ENCODE measurements around the gene TSHZ2.

TSHZ2 gene

DNA sequence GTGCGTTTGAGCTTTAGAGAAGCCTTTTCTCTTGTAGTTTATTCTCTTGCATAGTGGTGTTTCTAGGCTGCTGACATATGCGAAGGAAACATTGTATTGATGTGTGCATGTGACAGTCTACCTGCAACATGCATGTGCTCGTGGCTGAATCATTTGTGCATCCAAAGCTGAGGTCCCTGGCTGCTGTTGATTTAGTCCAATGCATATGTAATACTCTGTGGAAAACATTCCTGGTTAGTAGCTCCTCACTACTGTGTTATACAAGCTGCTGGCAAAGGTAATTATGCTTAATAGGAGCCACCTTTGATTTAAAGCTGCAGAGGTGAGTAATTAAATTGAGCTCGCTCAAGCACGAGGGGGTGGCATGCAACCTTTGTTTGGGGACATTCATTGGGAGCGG lies 24.5 kb downstream of the TSHZ2 start:
- H3K36me3 ChIP-seq (ENCODE audit: control insufficient read depth in 2 of 2, insufficient read depth in 2 of 2, low read length in 2 of 2): no peaks in the 10 kb centered on the region
- H3K9me3 ChIP-seq (ENCODE audit: control insufficient read depth in 2 of 2, low read length in 2 of 2): no peaks in the 10 kb centered on the region
- H3K9ac ChIP-seq (ENCODE audit: low read length in 2 of 2): no peak overlapping the region
- H3K4me1 ChIP-seq (ENCODE audit: control insufficient read depth, insufficient read depth, low read length): no peaks in the 10 kb centered on the region
- H3K4me3 ChIP-seq (ENCODE audit: low read length in 2 of 2): no peak overlapping the region
- H3K27ac ChIP-seq (ENCODE audit: low read length): no peak overlapping the region
- no peaks in the 10 kb centered on the region for H3K27me3 ChIP-seq (ENCODE audit: control insufficient read depth in 1 of 2, insufficient read depth in 2 of 2, low read length in 2 of 2)

DNA sequence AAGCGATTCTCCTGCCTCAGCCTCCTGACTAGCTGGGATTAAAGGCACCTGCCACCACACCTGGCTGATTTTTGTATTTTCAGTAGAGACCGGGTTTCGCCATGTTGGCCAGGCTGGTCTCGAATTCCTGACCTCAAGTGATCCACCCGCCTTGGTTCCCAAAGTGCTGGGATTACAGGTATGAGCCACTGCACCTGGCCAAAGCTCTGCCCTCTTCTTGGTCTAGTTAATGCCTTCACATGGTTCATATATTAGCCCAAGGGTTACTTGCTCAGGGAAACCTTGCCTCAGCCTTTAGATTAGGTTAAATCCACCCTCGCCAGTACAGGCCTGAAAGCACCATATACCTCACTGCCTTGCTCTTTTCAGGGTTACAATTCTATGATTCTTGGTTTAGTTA lies 26.1 kb downstream of the TSHZ2 start:
- Histone ChIP-seq H3K27ac (ENCODE audit: low read length) (no peak overlapping the region), H3K27me3 (ENCODE audit: control insufficient read depth in 1 of 2, insufficient read depth in 2 of 2, low read length in 2 of 2) (no peaks in the 10 kb centered on the region), H3K9me3 (ENCODE audit: control insufficient read depth in 2 of 2, low read length in 2 of 2) (no peaks in the 10 kb centered on the region), H3K9ac (ENCODE audit: low read length in 2 of 2) (no peak overlapping the region), H3K4me1 (ENCODE audit: control insufficient read depth, insufficient read depth, low read length) (no peaks in the 10 kb centered on the region), H3K4me3 (ENCODE audit: low read length in 2 of 2) (no peak overlapping the region), H3K36me3 (ENCODE audit: control insufficient read depth in 2 of 2, insufficient read depth in 2 of 2, low read length in 2 of 2) (no peaks in the 10 kb centered on the region)

DNA sequence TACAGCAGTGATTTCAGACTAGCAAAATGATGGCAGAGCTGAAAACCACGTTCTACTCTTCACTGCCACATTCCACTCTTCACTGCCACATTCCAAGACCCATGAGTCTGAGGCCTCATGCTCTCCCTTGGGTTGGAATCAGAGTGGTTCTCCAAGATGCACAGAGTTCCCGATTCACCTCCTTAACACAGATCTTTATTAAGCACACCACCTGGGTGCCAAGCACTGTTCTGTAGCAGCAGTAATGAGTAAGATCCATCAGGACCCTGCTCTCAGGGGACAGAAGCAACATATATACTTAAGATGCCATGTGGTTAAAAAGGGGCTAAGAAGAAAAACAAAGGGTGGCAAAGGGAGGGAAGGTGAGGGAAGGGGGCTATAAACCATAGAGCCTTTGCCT lies 26.9 kb downstream of the TSHZ2 start:
- Histone ChIP-seq H3K4me3 (ENCODE audit: low read length in 2 of 2) (no peak overlapping the region), H3K9me3 (ENCODE audit: control insufficient read depth in 2 of 2, low read length in 2 of 2) (no peaks in the 10 kb centered on the region), H3K27me3 (ENCODE audit: control insufficient read depth in 1 of 2, insufficient read depth in 2 of 2, low read length in 2 of 2) (no peaks in the 10 kb centered on the region), H3K36me3 (ENCODE audit: control insufficient read depth in 2 of 2, insufficient read depth in 2 of 2, low read length in 2 of 2) (no peaks in the 10 kb centered on the region), H3K9ac (ENCODE audit: low read length in 2 of 2) (no peak overlapping the region), H3K4me1 (ENCODE audit: control insufficient read depth, insufficient read depth, low read length) (no peaks in the 10 kb centered on the region), H3K27ac (ENCODE audit: low read length) (no peak overlapping the region)

DNA sequence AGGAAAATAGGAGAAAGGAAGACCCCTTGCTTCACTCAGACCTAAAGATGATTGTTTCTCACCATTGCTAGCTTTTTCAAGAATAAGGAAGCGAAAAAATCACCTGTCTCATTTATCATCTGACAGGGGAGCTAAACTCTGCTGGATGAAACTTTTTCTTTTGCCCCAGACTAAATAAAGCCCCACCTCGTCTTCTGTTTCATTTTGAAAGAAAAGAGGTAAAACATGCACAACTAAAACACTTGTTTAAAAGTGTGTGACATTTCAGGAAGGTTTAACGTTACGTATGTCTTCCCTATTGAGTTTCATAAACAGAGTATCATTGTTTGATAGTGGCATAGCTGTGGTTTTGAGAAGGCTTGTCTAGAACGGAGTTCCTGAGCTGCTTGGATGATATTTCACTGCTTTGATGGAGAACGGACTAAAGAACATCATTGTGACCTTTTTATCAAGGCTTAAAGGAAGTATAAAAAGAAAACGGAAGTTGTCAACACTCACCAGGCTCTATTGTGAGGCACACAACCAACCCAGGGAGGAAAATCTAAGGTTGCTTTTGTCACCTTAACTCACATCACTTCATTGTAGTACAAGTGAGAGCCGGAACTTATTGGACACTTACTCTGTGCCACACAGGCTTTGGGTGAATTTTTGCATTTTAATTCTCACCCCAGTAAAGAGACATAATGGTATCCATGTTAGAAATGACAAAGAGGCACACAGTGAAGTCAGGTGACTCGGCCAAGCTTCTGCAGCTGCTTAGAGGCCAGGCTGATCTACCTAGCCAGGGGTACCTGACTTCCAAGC lies 29.5 kb downstream of the TSHZ2 start:
- Histone ChIP-seq H3K36me3 (ENCODE audit: control insufficient read depth in 2 of 2, insufficient read depth in 2 of 2, low read length in 2 of 2) (no peaks in the 10 kb centered on the region), H3K4me3 (ENCODE audit: low read length in 2 of 2) (no peak overlapping the region), H3K4me1 (ENCODE audit: control insufficient read depth, insufficient read depth, low read length) (no peaks in the 10 kb centered on the region), H3K9ac (ENCODE audit: low read length in 2 of 2) (no peak overlapping the region), H3K27ac (ENCODE audit: low read length) (no peak overlapping the region), H3K9me3 (ENCODE audit: control insufficient read depth in 2 of 2, low read length in 2 of 2) (no peaks in the 10 kb centered on the region), H3K27me3 (ENCODE audit: control insufficient read depth in 1 of 2, insufficient read depth in 2 of 2, low read length in 2 of 2) (peaks cover 0 to 4% of the 10 kb centered on the region in 2 donors)

DNA sequence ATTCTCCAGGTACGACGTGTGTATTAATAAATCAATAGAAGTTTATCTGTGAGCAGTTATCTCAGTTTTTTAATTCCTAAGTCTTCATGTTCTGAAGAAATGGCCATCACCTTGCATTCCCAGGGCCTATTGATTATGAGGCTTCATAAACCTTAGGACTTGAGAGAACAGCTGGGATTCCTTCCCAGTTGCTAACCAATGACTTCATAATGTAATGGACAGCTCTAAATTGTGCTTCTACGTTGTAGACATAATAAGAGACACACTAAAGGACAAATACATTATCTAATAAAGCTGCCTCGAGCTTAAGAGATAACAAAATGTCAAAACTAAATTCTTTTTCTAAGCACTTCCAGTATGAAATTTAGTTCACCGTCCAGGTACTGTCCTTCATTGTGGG lies 30.6 kb downstream of the TSHZ2 start:
- no peaks in the 10 kb centered on the region for H3K9me3 ChIP-seq (ENCODE audit: control insufficient read depth in 2 of 2, low read length in 2 of 2)
- H3K27me3 ChIP-seq (ENCODE audit: control insufficient read depth in 1 of 2, insufficient read depth in 2 of 2, low read length in 2 of 2): peaks cover 0 to 4% of the 10 kb centered on the region in 2 donors
- no peak overlapping the region for H3K27ac ChIP-seq (ENCODE audit: low read length)
- no peaks in the 10 kb centered on the region for H3K4me1 ChIP-seq (ENCODE audit: control insufficient read depth, insufficient read depth, low read length)
- no peak overlapping the region for H3K9ac ChIP-seq (ENCODE audit: low read length in 2 of 2)
- no peak overlapping the region for H3K4me3 ChIP-seq (ENCODE audit: low read length in 2 of 2)
- no peaks in the 10 kb centered on the region for H3K36me3 ChIP-seq (ENCODE audit: control insufficient read depth in 2 of 2, insufficient read depth in 2 of 2, low read length in 2 of 2)

DNA sequence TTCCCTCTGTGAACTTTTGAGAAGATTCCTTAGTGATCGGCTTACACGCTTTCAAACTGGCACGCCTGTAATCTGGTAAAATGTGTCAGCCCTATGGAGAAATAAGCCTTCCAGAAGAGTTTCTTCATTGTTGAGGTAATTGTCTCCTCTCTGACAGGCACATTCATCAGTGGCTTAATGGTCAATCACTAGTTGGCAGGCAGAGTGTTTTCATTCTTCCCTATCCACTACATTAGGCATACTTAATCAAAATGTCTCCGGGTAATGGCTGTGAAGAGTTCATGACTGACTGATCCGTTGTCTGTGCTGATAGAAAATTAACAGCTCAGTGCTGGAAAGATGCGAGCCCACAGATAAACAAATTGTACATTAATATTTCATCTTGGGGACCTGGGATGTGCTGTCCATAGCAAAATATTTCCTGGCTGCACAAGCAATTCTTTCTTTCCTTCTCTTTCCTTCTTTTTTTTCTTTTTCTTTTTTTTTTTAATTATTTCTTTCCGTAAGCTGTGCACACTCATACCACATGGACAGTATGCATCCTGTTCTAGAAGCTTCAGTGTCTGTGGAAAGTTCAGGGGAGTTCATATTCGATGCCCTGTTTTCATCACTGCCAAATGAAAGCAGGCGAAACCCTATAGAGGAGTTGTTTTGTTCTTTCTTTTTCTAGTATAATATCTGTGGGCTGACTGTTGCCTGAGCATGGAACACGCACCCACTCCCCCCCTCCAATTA lies 31.4 kb downstream of the TSHZ2 start:
- Histone ChIP-seq H3K27ac (ENCODE audit: low read length) (no peak overlapping the region), H3K9me3 (ENCODE audit: control insufficient read depth in 2 of 2, low read length in 2 of 2) (no peaks in the 10 kb centered on the region), H3K4me1 (ENCODE audit: control insufficient read depth, insufficient read depth, low read length) (no peaks in the 10 kb centered on the region), H3K4me3 (ENCODE audit: low read length in 2 of 2) (no peak overlapping the region), H3K9ac (ENCODE audit: low read length in 2 of 2) (peak overlapping the region in 1 of 2 donors; percentile 1), H3K36me3 (ENCODE audit: control insufficient read depth in 2 of 2, insufficient read depth in 2 of 2, low read length in 2 of 2) (no peaks in the 10 kb centered on the region), H3K27me3 (ENCODE audit: control insufficient read depth in 1 of 2, insufficient read depth in 2 of 2, low read length in 2 of 2) (peaks cover 0 to 4% of the 10 kb centered on the region in 2 donors)

DNA sequence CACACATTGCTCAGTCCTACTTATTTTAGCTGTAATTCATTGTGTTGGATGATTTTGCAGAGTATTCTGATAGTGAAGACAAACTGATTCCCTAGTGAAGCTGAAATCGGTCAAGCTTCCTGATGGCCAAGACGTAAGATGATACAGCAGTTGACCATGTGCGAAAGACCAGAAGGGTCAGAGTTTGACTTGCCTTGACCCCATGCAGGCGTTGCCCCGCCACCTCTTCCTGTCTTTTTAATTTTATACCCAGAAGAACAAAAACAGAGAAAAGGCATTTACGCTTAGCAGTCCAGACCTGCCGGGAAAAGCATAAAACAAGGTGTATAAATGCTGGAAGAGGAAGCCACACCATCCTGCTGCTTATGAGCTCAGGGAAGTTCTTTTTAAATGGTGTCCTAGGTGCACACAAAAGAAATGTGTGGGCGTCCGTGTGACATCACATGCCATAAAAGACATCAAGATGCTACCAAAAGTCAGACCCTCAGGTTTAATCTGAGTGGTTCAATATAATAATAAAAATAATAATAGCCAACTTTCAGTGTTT lies 32.2 kb downstream of the TSHZ2 start:
- Histone ChIP-seq H3K36me3 (ENCODE audit: control insufficient read depth in 2 of 2, insufficient read depth in 2 of 2, low read length in 2 of 2) (no peaks in the 10 kb centered on the region), H3K27me3 (ENCODE audit: control insufficient read depth in 1 of 2, insufficient read depth in 2 of 2, low read length in 2 of 2) (peaks cover 0 to 4% of the 10 kb centered on the region in 2 donors), H3K4me3 (ENCODE audit: low read length in 2 of 2) (no peak overlapping the region), H3K27ac (ENCODE audit: low read length) (no peak overlapping the region), H3K9me3 (ENCODE audit: control insufficient read depth in 2 of 2, low read length in 2 of 2) (no peaks in the 10 kb centered on the region), H3K9ac (ENCODE audit: low read length in 2 of 2) (no peak overlapping the region), H3K4me1 (ENCODE audit: control insufficient read depth, insufficient read depth, low read length) (no peaks in the 10 kb centered on the region)

DNA sequence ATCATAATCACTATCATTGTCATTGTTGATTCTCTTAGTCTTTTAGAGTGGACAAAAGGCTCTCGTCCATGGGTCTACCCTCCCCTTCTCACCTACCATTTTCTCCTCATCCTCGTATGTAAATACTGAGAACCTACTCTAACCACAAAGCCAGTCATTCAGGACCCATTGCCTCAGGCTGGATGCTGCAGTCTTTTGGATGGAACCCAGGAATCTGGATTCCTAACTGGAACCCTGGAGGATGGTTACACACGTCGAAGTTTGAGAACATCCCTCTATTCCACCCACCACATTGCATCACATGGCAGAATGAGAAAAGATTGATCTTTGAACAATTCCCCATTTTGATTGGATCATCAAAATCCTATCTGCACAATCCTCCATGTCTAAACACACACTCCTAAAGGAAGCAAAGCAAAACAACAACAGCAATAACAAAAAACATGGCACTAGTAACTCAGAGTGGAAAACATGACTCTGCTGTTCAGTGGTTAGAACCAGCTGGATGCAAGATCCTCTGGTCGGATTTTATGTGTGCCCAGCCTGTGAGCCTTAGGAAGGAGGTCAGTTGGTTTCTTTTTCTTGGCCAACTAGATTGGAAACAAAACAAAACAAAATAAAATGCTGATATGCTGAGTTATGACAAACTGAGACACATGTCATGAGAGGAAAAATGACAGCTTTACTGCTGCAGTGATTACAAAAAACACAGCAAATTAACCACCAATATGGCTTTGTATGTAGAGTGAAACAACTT lies 38.0 kb downstream of the TSHZ2 start:
- H3K27ac ChIP-seq (ENCODE audit: low read length): no peak overlapping the region
- no peaks in the 10 kb centered on the region for H3K36me3 ChIP-seq (ENCODE audit: control insufficient read depth in 2 of 2, insufficient read depth in 2 of 2, low read length in 2 of 2)
- no peak overlapping the region for H3K9ac ChIP-seq (ENCODE audit: low read length in 2 of 2)
- H3K27me3 ChIP-seq (ENCODE audit: control insufficient read depth in 1 of 2, insufficient read depth in 2 of 2, low read length in 2 of 2): no peaks in the 10 kb centered on the region
- H3K4me3 ChIP-seq (ENCODE audit: low read length in 2 of 2): no peak overlapping the region
- H3K9me3 ChIP-seq (ENCODE audit: control insufficient read depth in 2 of 2, low read length in 2 of 2): peaks cover 3 to 4% of the 10 kb centered on the region in 2 donors
- H3K4me1 ChIP-seq (ENCODE audit: control insufficient read depth, insufficient read depth, low read length): no peaks in the 10 kb centered on the region

DNA sequence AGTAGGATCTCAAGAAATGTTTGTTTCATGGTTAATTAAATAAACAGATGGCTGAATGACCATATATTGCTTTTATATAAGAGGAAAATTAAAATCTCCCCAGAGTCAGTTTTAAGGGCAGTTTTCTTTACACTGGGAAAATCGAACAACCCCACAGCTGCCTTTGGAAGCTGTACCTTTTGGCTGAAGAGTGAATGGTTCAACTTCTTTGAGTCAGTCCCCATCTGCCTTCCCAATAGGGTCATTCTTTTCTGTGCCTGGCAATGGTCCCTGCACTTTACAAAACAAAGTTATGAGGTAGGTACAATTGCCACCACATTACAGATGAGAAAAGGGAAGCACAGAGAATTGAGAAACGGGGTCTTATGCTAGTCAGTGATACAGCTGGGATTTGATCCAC lies 39.5 kb downstream of the TSHZ2 start:
- no peak overlapping the region for H3K9ac ChIP-seq (ENCODE audit: low read length in 2 of 2)
- H3K4me1 ChIP-seq (ENCODE audit: control insufficient read depth, insufficient read depth, low read length): no peaks in the 10 kb centered on the region
- H3K9me3 ChIP-seq (ENCODE audit: control insufficient read depth in 2 of 2, low read length in 2 of 2): peaks cover 3 to 10% of the 10 kb centered on the region in 2 donors
- no peak overlapping the region for H3K27ac ChIP-seq (ENCODE audit: low read length)
- H3K27me3 ChIP-seq (ENCODE audit: control insufficient read depth in 1 of 2, insufficient read depth in 2 of 2, low read length in 2 of 2): no peaks in the 10 kb centered on the region
- no peak overlapping the region for H3K4me3 ChIP-seq (ENCODE audit: low read length in 2 of 2)
- no peaks in the 10 kb centered on the region for H3K36me3 ChIP-seq (ENCODE audit: control insufficient read depth in 2 of 2, insufficient read depth in 2 of 2, low read length in 2 of 2)

DNA sequence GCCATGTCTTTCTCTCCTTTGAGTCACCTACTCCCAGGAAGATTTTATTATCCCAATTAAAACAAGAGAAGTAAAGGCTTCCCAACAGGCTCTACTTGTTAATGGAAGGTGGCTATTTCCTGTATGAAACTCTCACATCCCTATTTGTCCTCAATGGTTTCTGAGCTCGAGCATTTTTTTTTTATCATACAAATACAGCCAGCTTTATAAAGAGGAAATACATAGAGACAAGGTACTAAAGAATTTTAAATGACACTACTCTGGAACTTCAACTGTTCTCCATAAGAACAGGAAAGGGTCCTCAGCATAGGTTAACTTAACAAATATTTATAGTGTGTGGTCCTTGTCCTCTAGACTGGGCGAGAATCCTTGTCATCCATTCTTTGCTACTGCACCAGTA lies 41.0 kb downstream of the TSHZ2 start:
- Histone ChIP-seq H3K4me3 (ENCODE audit: low read length in 2 of 2) (no peak overlapping the region), H3K36me3 (ENCODE audit: control insufficient read depth in 2 of 2, insufficient read depth in 2 of 2, low read length in 2 of 2) (no peaks in the 10 kb centered on the region), H3K9ac (ENCODE audit: low read length in 2 of 2) (no peak overlapping the region), H3K9me3 (ENCODE audit: control insufficient read depth in 2 of 2, low read length in 2 of 2) (peaks cover 3 to 12% of the 10 kb centered on the region in 2 donors), H3K27me3 (ENCODE audit: control insufficient read depth in 1 of 2, insufficient read depth in 2 of 2, low read length in 2 of 2) (no peaks in the 10 kb centered on the region), H3K4me1 (ENCODE audit: control insufficient read depth, insufficient read depth, low read length) (peaks cover 2% of the 10 kb centered on the region), H3K27ac (ENCODE audit: low read length) (no peak overlapping the region)
